HG03457 (cell line): ENCODE measurements around the gene BOD1L2.

Source experiments
- ATAC-seq: cut with Tn5 transposase; IDR thresholded peaks from one replicate; pipeline ENCODE4 v1.9.1; 2021; ENCODE audit warnings: moderate number of reproducible peaks; ENCODE audit not compliant: unreplicated experiment

BOD1L2 gene

GRCh38 chr18:57149531-57149930, 2.6 kb downstream of the BOD1L2 start:
- no peak for ATAC-seq

GRCh38 chr18:57150081-57150480, 3.2 kb downstream of the BOD1L2 start:
- no peak for ATAC-seq

GRCh38 chr18:57150828-57151227, 3.9 kb downstream of the BOD1L2 start:
- ATAC-seq, result no peak

GRCh38 chr18:57154191-57154830, 7.4 kb downstream of the BOD1L2 start:
- ATAC-seq, result no peak

GRCh38 chr18:57164401-57164800, 17.5 kb downstream of the BOD1L2 start:
- ATAC-seq, result no peak

- no peak for ATAC-seq
These were observed 20.9 kb downstream of the BOD1L2 start for GRCh38 chr18:57167617-57168308.

- no peak for ATAC-seq
These were observed 24.1 kb downstream of the BOD1L2 start for GRCh38 chr18:57171026-57171425.

GRCh38 chr18:57175532-57175931, 28.6 kb downstream of the BOD1L2 start:
- no peak for ATAC-seq

- ATAC-seq, result no peak
These were observed 38.5 kb downstream of the BOD1L2 start for GRCh38 chr18:57185434-57185833.

- ATAC-seq, result no peak
These were observed 42.1 kb downstream of the BOD1L2 start for GRCh38 chr18:57188851-57189557.

GRCh38 chr18:57190026-57190425, 43.1 kb downstream of the BOD1L2 start:
- ATAC-seq, result no peak

- no peak for ATAC-seq
These were observed 47.2 kb downstream of the BOD1L2 start for GRCh38 chr18:57194070-57194469.

- ATAC-seq, result no peak
These were observed 47.7 kb downstream of the BOD1L2 start for GRCh38 chr18:57194622-57195021.

GRCh38 chr18:57195341-57195740, 48.5 kb downstream of the BOD1L2 start:
- no peak for ATAC-seq

GRCh38 chr18:57197261-57197660, 50.4 kb downstream of the BOD1L2 start:
- no peak for ATAC-seq

- ATAC-seq, result no peak
These were observed 51.2 kb downstream of the BOD1L2 start for GRCh38 chr18:57198073-57198472.
